ENCODE data around the gene RBMXL3. TPM values are rescaled to one million over a fixed set of nuclear protein-coding genes. Genes with fewer than 3 reads are reported as not detected.
A peak's percentile ranks its signal among the peaks of the same experiment; 100 is the strongest.

The RBMXL3 gene
- total RNA-seq, 1 donor from 2014 or later, result not detected

DNA sequence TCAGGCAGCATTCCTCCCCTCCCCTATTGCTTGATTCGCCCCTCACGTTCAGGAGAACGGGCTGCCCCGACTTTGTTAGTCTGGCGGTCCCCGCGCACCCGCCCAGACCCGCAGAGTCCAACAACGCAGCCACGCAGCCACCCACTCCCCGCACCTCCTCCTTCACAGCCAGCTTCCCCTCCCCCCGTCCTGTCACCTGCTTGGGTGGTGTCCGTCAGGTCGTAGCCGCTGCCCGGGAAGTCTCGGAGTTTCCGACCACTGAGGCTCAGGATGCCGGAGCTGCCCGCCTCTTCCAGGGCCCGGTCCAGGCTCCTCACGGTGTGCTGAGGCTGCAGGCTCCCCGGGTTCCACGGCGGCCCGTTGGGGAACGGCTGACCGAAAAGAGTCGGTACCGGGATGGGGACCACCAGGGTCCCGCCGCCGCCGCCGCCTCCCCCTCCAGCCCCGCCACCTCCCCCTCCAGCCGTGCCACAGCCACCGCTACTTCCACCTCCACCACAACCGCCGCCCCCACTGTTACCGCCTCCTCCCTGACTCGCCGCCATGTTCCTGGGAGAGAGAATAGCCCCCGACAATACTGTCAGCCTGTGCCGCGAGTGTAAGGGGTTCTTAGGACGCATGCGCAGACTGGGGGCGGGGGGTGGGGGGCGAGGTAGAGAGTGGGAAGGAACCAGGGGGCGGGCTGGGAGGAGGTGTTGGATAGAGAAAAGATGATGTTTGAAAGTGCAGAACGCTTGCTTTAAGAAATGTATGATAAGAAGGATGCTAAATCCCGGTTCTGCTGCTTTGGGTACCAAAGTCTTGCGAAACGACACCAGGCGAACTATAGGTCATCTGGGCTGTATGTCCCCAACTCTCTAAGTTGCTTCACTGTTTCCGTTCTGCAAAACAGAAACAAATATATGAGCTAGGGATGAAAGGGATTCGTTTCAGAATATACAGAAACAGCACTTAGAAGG, 44.6 kb downstream of the RBMXL3 start, which contains the start of gene LRCH2:
TSS of gene LRCH2 (minus strand) at position 600 of the 959 bp plus-strand sequence. CDS start at position 545, 55 bp downstream.
- peak; percentile 13 for DNase-seq

GRCh38 chrX:115234461-115234860, 45.3 kb downstream of the RBMXL3 start:
- no peak for DNase-seq

GRCh38 chrX:115236560-115236959, 47.4 kb downstream of the RBMXL3 start:
- no peak for DNase-seq

DNA sequence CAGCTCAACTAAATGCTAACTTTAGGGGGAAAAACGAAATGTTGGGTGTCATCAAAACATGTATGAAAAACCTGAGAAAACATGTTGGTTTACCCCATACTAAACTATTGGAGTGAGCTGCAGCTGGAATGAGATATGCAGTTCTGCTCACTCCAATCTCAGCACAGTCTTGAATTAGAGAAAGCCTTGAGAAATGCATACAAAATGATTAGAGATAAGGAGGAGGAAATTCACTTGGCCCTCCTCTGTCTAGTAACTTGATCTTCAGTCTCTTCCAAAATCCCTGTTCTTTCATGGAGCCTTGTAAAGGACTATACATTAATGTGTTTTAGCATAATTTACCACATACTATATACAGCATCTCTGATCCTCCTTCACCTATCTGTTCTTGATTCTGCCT, 47.8 kb downstream of the RBMXL3 start:
- no peak for DNase-seq

Other genes with a start within 250 kb of the RBMXL3 start
- 8.1 TPM for gene IL13RA2, start 171.8 kb upstream of the RBMXL3 start, total RNA-seq
- 58.2 TPM for gene LRCH2, start 44.7 kb downstream of the RBMXL3 start, total RNA-seq
- gene LUZP4, start 100.3 kb downstream of the RBMXL3 start, total RNA-seq, result not detected